ENCODE results near the gene NPC1.

Gene NPC1

GRCh38 chr18:23487738-23488570 is 98.4 kb downstream of the NPC1 start:
- TF ChIP-seq CTCF (IDR thresholded peaks at IDR 0.05; ENCODE audit: borderline replicate concordance, control extremely low read depth, extremely low read depth, insufficient read depth, missing control alignments) = no peak
- peak; percentile 52 for DNase-seq (ENCODE audit: low spot score)
- in situ Hi-C loops (cut with MboI; ENCODE audit: low sequenced_read_pairs, unreplicated experiment) = no loop called here

- in situ Hi-C loops (cut with MboI; ENCODE audit: low sequenced_read_pairs, unreplicated experiment) = no loop called here
- TF ChIP-seq CTCF (IDR thresholded peaks at IDR 0.05; ENCODE audit: borderline replicate concordance, control extremely low read depth, extremely low read depth, insufficient read depth, missing control alignments) = no peak
- no peak for DNase-seq (ENCODE audit: low spot score)
These were observed 100.9 kb downstream of the NPC1 start for GRCh38 chr18:23485386-23485785.

GRCh38 chr18:23484561-23485182 is 101.6 kb downstream of the NPC1 start:
- no peak for DNase-seq (ENCODE audit: low spot score)
- in situ Hi-C loops (cut with MboI; ENCODE audit: low sequenced_read_pairs, unreplicated experiment) = no loop called here
- TF ChIP-seq CTCF (IDR thresholded peaks at IDR 0.05; ENCODE audit: borderline replicate concordance, control extremely low read depth, extremely low read depth, insufficient read depth, missing control alignments) = no peak

Data from GM13976 (cell line).